Stimulated activated naive CD8-positive, alpha-beta T cell treated with anti-CD3 and anti-CD28 coated beads, Interleukin-15, Interleukin-2, amounts not matched to agents 100 U/mL and 50 U/mL, for 24 hours (primary cell): ENCODE results near the gene DOCK8.
"Not testable (repeated sequence)": the region's sequence is repeated elsewhere in the genome, so short reads cannot be mapped to it uniquely, and the experiment has no call there.

Source experiments
- ATAC-seq: fragments of 150-1000 bp; cut with Tn5 transposase; one replicate; pipeline ENCODE4 v1.10.0; 2021
- DNase-seq: peaks from one replicate; pipeline ENCODE4 v3.0.0; 2021

The DOCK8 gene

DNA sequence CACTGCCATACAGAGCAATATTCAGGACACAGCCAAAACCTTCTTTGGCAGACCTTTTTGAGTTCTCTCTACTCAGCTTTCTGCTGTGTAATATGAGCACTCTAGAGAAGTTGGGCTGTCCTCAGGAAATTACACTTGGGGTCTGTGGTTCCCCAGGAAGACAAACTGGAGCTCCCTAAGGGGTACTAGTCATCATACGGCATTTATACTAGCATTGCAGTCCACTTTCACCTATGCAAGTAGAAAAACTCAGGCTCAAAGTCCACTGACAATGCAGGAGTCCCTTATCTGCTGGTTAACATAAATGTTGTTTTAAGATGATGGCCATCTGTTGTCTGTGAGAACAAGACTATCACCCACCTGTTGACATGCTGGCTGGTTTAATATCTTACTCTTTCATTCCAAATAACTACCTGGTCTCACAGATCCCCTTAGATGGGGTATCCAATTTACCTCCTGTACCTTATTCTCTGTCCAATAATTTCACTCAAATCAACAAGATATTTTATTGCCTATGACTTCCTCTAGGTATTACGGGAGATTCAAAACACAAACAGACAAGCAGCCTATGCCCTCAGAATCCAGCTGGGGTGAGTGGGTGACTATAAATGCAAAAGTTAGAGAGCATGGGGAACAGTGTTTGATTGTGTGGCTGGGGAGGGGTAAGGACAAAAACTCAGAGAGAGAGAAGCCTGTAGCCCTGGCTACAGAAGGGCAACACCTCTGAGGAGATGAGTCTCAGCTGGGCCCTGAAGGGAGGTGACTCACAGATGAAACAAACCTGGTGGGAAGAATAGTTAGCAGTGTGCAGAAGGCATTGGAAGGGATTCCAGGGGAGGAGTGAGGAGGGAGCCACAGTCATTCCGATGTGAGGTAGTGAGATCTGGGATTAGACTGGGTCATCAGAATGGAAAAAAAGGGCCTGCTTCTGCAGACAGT lies 10.2 kb downstream of the DOCK8 start:
- no peak for DNase-seq
- ATAC-seq, result peak; percentile 65

DNA sequence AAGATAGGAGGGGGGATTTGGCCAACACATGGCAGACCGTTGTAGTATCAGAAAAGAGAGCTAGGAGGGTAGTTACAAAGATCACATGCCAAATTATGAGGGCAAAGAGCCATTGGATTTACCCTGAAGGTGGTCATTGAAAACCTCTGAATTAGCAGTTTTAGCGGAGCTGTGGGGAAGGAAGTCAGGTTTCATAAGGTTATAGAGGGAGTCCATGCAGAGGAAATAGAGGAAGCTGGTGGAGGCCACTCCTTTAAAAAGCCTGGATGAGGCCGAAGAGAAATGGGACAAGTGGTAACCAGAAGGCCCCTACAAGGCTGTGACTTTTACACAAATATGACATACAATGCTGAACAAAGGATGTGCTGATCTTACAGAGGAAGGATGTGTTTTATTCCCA lies 13.2 kb downstream of the DOCK8 start:
- no peak for ATAC-seq
- no peak for DNase-seq

DNA sequence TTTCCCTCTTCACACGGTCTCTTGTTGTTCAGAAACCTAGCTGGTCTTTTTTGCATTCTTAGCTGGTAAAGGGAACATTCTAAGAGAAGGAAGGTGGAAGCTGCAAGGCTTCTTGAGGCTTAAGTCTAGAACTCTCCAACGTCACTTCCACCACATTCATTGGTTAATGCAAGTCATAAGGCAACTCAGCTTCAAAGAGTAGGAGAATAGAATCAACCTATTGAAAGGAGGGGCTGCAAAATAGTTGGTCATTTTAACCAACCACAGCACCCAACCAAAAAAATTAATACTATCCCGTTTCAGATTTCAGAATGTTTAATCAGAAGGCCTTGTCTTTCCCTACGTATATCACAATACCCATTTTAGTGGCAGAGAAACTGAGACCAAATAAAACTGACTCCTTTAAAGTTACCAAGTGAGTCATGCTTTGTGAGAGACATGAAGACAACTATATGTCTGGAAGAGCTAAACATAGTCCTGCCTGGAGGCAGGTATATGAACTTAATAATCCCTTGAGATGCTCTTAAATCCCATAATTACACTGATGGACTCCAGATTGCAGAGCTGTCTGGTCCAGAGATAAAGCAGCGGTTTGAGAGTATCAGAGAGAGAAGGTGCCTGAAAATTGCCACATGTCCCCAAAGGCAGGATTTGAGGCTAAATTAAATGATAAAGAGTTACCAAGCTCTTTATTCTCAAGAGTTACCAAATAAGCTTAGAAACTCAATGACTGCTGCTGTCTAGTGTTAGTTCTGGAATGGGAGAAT lies 14.4 kb downstream of the DOCK8 start:
- ATAC-seq, result peak; percentile 14

DNA sequence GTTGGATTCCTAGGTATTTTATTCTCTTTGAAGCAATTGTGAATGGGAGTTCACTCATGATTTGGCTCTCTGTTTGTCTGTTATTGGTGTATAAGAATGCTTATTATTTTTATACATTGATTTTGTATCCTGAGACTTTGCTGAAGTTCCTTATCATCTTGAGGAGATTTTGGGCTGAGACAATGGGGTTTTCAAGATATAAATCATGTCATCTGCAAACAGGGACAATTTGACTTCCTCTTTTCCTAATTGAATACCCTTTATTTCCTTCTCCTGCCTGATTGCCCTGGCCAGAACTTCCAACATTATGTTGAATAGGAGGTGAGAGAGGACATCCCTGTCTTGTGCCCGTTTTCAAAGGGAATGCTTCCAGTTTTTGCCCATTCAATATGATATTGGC lies 17.0 kb downstream of the DOCK8 start:
- ATAC-seq, DNase-seq: not testable (repeated sequence)

More for the DNA sequence above, 14.4 kb downstream of the DOCK8 start:
- DNase-seq, result no peak

DNA sequence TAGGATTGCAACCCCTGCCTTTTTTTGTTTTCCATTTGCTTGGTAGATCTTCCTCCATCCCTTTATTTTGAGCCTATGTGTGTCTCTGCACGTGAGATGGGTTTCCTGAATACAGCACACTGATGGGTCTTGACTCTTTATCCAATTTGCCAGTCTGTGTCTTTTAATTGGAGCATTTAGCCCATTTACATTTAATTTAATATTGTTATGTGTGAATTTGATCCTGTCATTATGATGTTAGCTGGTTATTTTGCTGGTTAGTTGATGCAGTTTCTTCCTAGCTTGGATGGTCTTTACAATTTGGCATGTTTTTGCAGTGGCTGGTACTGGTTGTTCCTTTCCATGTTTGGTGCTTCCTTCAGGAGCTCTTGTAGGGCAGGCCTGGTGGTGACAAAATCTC lies 19.0 kb downstream of the DOCK8 start:
- not testable (repeated sequence) for ATAC-seq, DNase-seq

DNA sequence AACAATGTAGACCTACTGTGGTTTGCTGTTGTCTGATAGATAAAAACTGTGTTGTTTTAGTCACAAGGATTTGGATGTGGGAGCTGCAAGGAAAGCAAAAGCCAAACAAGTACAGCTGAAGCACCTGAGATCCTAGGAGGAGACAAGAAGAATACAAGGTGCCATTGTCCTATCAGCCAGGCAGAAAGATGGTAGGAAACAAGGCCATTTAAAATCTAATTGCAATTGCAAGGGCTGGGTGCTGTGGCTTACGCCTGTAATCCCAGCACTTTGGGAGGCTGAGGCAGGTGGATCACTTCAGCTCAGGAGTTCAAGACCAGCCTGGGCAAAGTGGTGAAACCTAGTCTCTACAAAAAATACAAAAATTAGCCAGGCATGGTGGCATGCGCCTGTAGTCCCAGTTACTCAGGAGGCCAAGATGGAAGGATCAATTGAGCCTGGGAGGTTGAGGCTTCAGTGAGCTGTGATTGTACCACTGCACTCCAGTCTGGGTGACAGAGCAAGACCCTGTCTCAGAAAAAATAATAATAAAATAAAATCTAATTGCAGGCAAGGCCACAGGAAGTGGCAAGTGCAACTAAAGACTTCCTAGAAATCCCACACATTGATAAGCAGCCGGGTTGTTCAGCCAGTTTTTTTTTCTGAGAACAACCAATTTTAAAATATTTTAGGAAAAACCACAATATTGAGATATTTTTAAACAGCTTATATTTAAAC lies 22.6 kb downstream of the DOCK8 start:
- ATAC-seq (no peak), DNase-seq (no peak)

DNA sequence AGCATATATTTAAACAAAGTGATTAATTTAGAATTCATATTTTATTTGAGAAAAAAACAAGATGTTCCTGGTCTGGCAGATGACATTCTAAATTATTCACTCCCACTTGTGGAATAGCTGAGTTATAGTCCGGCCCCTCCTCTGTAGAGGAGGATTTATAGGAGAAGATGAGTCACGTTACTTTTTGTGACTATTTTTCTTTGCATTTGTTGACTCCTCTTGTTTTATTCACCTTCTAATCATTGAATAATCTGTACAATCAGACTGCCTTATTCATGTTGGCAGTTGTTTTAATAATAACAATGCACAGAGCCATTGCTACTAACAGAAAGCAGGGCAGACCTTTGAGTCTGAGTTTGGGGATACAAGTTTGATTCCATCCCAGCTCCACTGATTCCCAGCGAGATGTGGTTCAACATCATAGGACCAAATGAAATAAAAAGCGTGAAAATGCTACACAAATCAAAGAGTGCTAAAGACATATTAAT lies 23.2 kb downstream of the DOCK8 start:
- ATAC-seq, result peak; percentile 49

DNA sequence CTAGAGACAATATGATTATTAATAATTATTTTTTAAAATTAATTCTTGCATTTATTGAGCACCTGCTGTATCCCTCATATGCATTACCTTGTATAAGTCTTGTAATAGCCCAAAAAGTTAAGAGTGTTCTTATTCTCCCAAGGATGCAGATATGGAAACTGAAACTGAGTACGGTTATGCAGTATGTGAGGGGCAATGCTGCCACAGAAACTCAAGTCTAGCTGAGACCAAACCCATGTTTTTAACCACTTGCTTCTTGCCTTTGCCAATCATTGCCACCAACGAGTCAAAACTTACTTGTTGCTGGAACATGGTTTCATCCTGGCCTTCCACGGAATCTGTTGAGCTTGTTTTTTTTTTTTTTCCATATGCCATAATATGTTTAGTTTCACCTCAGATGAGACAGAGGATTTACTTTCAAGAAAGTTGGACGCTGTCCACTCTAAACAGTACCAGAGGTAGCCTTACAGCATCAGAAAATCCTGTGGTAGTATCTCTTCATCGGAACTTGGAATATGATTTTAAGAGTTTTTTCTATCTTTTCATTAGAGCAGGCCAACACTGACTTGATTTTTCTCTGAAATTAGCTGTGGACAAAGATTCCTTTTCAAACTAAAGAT lies 27.9 kb downstream of the DOCK8 start:
- ATAC-seq, result peak; percentile 55

More for the DNA sequence above, 23.2 kb downstream of the DOCK8 start:
- no peak for DNase-seq

DNA sequence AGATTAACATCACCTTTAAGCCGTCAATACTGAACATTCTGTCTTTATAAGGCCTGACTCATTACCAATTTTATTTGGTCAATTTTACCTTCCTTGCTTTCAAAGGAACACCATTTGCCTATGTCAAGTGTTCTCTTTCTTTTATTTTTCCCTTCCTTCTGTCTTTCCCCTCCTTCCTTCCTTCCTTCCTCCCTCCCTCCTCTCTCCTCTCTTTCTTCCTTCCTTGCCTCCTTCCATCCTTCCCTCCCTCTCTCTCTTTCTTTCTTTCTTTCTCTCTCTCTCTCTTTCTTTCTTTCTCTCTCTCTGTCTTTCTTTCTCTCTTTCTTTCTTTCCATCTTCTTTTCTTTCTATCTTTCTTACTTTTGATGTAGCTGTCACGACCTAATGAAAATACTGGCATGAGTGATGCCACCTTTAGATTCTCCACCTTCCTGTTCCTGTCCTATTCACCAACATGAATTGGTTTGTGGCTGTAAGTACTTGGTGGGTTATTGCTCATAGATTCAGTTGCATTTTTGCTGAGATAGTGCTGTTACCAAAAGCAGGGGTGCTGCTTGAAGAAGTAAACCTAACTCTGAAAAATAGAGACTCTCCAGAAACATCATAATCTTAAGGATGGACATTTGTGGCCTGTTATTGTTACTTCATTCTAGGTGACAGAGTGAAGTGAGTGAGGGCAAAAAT lies 33.8 kb downstream of the DOCK8 start:
- peak; percentile 86 for ATAC-seq
- DNase-seq, result no peak

More for the DNA sequence above, 27.9 kb downstream of the DOCK8 start:
- DNase-seq, result no peak

DNA sequence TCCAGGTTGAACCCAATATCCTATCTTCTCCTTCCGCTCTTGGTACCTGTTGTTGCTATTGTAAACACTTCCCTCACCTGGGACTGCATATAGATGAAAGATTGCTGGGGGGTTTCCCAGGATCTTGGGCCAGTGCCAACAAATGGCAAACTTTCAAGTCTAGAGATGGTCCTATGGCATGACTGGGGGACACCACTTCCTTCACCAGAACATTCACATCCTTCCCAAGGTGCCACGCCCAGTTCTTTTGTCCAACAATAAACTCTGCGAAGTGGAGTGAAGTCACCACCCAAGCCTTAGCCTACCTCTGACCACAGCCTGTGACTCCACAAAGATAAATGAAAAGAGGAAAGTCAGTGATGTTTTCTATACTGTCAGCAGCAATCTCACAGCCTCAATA lies 34.4 kb downstream of the DOCK8 start:
- ATAC-seq (peak; percentile 44), DNase-seq (no peak)

DNA sequence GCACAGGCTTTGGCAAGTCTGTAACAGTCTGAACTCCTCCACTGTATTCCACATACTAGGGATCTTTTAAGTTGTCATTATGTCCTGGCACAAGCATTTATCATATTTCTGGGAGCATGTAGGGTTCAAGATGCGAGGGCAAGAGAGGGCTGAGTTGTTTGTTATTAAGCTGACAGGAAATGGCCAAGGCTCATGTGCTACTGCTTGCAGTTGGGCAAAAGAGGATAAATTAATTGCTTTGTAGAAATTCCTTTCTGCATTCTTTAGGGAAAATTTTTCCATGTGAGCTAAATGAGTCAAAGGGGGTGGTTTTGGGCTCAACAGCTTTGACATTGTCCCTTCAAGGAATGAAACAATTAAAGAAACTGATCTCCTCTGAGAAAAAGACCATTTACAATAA lies 35.4 kb downstream of the DOCK8 start:
- DNase-seq (no peak), ATAC-seq (no peak)

DNA sequence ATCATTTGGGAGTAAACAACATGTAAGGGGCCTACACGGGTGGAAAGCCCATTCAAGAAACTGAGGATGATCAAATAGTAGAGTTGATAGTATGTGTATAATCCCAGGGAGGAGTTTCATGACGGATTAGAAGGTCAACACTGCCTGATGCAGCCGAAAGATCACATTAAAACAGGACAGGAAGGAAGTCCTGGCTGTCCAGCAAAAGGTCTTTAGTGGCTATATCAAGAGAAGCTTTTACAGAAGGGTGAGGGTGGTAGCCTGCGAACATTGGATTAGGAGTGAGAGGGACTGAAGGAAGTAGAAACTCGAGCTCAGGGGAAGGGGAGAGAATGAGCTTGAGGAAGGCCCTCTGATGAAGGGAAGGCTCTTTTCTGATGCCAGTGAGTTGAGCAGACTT lies 36.0 kb downstream of the DOCK8 start:
- no peak for ATAC-seq
- no peak for DNase-seq

DNA sequence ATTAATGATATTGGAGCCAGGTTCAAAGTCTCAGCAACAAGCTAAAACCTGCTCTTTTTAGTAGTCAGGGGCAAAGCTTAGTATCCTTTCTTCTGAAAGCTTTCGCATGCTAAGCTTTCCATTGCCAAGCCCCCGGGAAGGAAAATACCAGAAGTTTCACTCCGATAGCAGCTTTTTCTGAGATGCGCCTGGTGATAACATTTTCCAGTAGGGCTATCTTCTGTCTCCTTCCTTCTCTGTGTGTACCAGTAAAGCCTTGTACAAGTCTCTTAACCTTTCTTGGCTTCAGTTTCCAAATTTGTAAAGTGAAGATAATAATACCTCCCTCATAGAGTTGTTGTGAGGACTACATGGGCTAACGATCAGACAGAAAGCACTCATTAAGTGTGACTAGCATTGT lies 36.7 kb downstream of the DOCK8 start:
- ATAC-seq, result no peak
- DNase-seq, result no peak

DNA sequence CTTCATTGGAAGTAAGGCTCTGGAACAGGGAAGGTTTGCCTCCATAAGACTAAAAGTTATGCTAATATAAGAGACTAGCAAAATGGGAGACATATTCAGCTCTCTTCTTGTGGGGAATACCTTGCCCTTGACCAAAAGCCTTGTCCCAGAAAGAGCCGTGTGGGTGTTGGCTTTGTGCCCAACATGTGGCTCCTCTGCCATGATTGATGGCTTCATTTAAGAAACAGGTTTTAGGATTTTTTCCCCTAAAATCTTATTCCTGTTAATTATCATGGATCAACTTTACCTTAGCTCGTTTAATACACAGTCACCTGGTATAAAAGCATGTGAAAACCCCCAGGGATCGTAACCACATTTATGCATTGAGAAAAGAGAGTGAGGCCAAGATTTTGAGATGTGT lies 38.9 kb downstream of the DOCK8 start:
- ATAC-seq (no peak), DNase-seq (no peak)

DNA sequence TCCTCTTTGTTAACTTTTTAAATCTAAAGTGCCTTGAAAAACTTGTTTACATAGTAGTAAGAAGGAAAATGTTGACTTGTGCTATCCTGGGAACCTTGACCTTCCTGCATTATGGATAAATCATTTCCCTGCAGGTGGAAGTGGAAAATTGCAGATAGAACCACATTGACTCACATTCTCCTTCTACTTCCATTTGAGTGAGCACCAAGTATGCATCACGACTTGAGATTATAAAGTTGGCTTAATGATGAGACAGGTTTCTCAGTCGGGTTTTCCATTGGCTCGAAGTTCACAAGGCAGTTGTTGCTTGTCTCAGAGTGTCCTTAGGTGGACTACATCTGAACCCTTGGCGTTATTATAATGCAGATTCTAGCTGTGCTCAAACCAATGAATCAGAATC lies 39.9 kb downstream of the DOCK8 start:
- DNase-seq (no peak), ATAC-seq (no peak)

DNA sequence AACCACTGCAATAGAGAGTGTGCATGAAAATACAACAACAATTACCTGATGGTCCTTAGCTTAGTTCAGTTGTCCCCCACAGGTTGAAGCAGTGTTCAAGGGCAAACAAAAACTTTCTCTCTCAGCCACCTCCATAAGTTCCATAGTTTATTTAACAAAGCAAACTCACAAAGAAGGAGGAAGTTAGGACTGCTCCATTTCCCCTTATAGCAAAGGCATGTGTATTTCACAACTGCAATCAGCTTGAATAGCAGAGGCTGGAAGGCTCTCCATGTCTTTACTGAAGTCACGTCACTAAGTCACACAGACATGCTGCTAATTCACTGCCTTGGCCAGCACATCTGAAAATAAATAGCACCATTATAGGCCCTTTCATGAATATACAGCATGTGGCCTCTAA lies 43.3 kb downstream of the DOCK8 start:
- DNase-seq (no peak), ATAC-seq (no peak)

DNA sequence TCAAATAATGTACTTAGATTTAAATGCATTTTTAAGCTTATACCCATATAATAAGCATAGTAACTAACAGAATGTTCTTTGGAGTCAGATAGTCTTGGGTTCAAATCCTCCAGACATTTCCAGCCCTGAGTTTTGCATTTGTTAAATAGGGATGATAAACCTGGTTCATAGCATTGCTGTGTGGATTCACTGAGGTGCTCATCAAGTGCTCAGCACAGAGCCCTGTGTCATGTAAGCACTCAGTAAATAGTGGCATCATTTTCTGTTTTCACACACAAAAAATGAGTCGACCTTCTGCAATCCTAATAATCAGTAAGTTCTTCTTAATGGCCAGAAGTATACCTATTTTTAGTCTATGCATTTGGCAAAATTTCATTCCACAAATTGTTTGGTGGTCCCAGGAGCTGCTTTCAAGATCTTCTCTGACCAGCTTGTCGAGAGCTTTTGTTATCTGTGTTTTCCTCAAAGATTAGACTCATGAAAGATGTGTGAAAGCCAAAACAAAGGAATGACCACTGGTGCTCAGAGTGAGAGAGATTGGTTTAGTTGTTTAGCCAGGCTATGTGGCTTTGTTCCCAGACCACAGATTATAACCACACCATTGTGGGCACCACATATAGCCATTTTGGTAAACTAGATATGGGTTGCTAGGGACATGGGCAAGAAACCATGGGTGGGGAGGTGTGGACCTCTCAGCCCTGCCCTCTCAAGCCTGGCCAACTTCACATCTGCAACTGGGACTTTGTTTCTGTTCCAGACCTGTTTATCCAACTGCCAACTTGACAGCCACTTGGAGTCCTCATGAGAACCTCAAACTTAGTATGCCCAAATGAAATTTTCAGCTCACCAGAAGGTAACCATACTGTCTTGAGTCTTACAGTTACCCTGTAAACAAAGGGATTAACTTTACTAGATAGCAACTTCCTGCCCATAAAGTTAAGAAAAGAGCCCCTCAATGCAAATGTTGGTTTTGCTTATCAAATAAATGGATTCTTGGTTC lies 45.0 kb downstream of the DOCK8 start:
- ATAC-seq, result no peak
- DNase-seq, result no peak

DNA sequence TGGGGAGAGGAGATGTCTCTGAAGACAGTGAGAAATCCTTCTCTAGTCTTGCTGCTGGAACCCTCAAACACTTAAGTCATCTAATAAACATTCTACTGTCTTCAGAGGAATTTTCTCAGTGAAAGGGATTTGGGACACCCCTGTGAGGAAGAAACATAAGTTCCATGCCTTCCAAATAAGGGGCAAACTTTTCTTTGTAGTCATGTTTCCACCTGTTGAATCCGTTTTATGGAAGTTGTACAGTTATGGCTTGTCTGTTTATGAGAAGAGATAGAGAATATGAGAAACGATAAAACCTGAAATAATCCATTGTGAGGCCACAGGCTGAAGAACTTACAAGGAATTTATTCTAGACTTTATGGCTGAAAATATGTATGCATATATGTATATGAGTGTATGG lies 49.6 kb downstream of the DOCK8 start:
- ATAC-seq (no peak), DNase-seq (no peak)

DNA sequence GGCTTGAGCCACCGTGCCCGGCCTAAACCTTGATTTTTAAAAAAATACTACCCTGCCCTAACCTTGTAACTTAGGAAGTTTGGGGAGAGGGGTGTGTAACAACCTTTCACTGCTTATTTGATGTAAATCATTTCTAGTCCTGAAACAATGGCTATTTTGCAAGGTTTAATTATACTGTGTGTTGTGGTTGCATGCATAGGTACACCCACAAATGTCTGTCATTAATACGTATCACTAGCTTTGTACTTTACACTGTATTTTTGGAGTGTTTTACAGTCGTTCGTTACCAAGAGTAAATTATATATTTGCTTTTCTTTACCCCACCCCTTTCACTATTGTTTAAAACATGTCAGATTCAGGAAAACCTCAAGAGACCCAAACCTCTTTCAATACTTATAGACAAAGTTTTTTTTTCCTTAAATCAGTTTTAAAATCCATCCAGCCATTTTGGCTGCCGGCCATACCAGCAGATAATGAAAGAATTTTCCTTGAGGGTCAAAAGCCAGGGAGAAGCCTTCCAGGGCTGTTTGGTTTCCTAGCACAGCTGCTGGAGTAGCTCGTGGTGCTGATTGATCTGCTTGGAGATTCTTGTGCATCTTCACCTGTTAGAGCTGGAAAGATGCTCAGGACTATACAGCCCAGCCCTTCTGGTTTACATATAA lies 50.7 kb downstream of the DOCK8 start:
- no peak for ATAC-seq
- no peak for DNase-seq

DNA sequence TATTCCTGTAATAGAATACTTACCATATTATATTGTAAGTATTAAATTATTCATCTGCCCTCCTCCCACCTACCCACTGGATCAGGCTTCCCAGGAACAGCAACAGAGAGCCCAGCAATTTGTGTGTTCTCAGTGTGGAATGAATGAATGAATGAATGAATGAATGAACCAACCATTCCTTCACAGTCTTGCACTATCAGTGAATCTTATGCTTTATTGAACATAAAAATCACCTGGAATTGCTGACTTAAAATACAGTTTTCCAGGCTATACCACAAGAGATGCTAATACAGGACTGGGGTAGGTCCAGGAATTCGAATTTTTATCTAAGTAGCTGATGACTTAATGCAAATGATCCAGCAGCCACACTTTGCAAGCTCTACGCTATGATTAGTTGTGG lies 51.6 kb downstream of the DOCK8 start:
- no peak for DNase-seq

More for the DNA sequence above, 51.6 kb downstream of the DOCK8 start:
- ATAC-seq, result no peak
